KMS-11 (cell line): ENCODE results near the gene DLG2.

Experiments used
- H2AFZ ChIP-seq: fragments of 200-600 bp; sonication (generic); 2 replicates; pipeline ENCODE4 v1.6.1; 2016; ENCODE audit warnings: antibody characterized with exemption, mixed run types, low read depth
- H3K27ac ChIP-seq: fragments of 200-600 bp; sonication (generic); 2 replicates; pipeline ENCODE4 v1.6.1; 2016; ENCODE audit warnings: mild to moderate bottlenecking, mixed run types
- H3K27me3 ChIP-seq: fragments of 200-600 bp; sonication (generic); 2 replicates; pipeline ENCODE4 v1.6.1; 2017; ENCODE audit warnings: mild to moderate bottlenecking, low read depth, mixed run types, moderate library complexity; ENCODE audit not compliant: insufficient read depth
- H3K36me3 ChIP-seq: fragments of 200-600 bp; sonication (generic); 2 replicates; pipeline ENCODE4 v1.6.1; 2017; ENCODE audit warnings: mild to moderate bottlenecking, mixed run types; ENCODE audit not compliant: insufficient read depth
- H3K4me1 ChIP-seq: fragments of 200-600 bp; sonication (generic); 2 replicates; pipeline ENCODE4 v1.6.1; 2016; ENCODE audit warnings: mild to moderate bottlenecking, low read depth, mixed run types; ENCODE audit not compliant: poor library complexity, severe bottlenecking
- H3K4me2 ChIP-seq: fragments of 200-600 bp; sonication (generic); 2 replicates; pipeline ENCODE4 v1.7.0; 2016; ENCODE audit warnings: mild to moderate bottlenecking, mixed run types
- H3K4me3 ChIP-seq: fragments of 200-600 bp; sonication (generic); IDR thresholded peaks from 2 replicates; pipeline ENCODE4 v1.6.1; 2017; ENCODE audit warnings: low read depth, low read length, mixed read lengths; ENCODE audit not compliant: insufficient read depth
- H3K79me2 ChIP-seq: fragments of 200-600 bp; sonication (generic); 2 replicates; pipeline ENCODE4 v1.6.1; 2016; ENCODE audit warnings: low read depth, mixed run types; ENCODE audit not compliant: insufficient read depth
- H3K9ac ChIP-seq: fragments of 200-600 bp; sonication (generic); 2 replicates; pipeline ENCODE4 v1.6.1; 2016; ENCODE audit warnings: mild to moderate bottlenecking, mixed run types
- H4K20me1 ChIP-seq: fragments of 200-600 bp; sonication (generic); 2 replicates; pipeline ENCODE4 v1.6.1; 2016; ENCODE audit warnings: mild to moderate bottlenecking, mixed run types; ENCODE audit not compliant: insufficient read depth
- TF ChIP-seq, protein P1 (sequence below): fragments of 200-600 bp; sonication (generic); conservative IDR thresholded peaks from 2 replicates; pipeline ENCODE4 v1.6.1; 2017; ENCODE audit warnings: low read depth, mild to moderate bottlenecking, antibody characterized with exemption, low read length, moderate library complexity, mixed read lengths

The DLG2 gene

DNA sequence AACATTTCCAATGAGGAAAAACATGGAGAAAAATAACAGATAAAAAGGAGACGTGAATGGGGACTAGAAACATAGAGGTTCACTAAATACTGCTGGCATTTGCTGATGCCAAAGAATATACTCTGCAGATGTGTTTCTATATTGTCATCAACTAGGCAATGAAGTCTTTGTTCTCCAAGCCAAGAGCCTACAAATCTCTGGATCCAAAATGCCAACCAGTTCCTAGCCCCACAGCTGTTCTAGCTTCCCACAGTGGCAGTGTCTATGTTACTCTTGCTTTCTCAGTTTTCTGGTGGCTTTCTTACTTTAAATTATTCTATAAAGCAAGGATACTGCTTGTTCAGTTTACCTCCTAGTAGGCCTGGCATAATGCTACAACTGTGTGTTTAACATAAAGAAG is 1363.1 kb downstream of the DLG2 start:
- H2AFZ ChIP-seq, result no peak overlapping the region
- no peak overlapping the region for H3K27ac ChIP-seq
- no peaks in the 10 kb centered on the region for H3K36me3 ChIP-seq
- TF ChIP-seq, protein P1, sequence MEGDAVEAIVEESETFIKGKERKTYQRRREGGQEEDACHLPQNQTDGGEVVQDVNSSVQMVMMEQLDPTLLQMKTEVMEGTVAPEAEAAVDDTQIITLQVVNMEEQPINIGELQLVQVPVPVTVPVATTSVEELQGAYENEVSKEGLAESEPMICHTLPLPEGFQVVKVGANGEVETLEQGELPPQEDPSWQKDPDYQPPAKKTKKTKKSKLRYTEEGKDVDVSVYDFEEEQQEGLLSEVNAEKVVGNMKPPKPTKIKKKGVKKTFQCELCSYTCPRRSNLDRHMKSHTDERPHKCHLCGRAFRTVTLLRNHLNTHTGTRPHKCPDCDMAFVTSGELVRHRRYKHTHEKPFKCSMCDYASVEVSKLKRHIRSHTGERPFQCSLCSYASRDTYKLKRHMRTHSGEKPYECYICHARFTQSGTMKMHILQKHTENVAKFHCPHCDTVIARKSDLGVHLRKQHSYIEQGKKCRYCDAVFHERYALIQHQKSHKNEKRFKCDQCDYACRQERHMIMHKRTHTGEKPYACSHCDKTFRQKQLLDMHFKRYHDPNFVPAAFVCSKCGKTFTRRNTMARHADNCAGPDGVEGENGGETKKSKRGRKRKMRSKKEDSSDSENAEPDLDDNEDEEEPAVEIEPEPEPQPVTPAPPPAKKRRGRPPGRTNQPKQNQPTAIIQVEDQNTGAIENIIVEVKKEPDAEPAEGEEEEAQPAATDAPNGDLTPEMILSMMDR, result no peak
- no peaks in the 10 kb centered on the region for H4K20me1 ChIP-seq
- H3K4me1 ChIP-seq, result no peaks in the 10 kb centered on the region
- no peak overlapping the region for H3K4me2 ChIP-seq
- no peak overlapping the region for H3K9ac ChIP-seq
- H3K27me3 ChIP-seq, result no peaks in the 10 kb centered on the region
- H3K79me2 ChIP-seq, result no peaks in the 10 kb centered on the region
- no peak overlapping the region for H3K4me3 ChIP-seq

DNA sequence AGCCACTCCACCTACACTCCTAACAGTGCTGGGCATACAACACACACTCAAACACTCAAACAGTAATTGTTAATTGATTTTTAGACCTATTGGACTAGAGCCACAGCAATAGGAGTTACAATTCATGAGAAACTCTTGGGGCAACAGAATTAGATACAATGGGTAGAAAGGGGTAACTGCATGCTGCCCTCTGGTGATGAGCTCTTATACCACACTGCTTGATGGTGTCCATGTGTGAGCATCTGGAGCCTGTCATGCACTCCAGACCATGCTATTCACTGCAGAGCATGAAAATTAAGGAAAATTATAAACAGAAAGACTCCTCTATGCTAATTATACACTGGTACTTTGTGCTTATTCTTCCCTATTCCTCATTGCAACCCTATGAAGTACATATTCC is 1365.4 kb downstream of the DLG2 start:
- no peak overlapping the region for H3K9ac ChIP-seq
- H3K27me3 ChIP-seq, result no peaks in the 10 kb centered on the region
- no peak overlapping the region for H3K4me3 ChIP-seq
- H3K27ac ChIP-seq, result no peak overlapping the region
- TF ChIP-seq, protein P1, result no peak
- H4K20me1 ChIP-seq, result no peaks in the 10 kb centered on the region
- no peak overlapping the region for H2AFZ ChIP-seq
- H3K36me3 ChIP-seq, result no peaks in the 10 kb centered on the region
- H3K79me2 ChIP-seq, result no peaks in the 10 kb centered on the region
- no peaks in the 10 kb centered on the region for H3K4me1 ChIP-seq
- H3K4me2 ChIP-seq, result no peak overlapping the region

DNA sequence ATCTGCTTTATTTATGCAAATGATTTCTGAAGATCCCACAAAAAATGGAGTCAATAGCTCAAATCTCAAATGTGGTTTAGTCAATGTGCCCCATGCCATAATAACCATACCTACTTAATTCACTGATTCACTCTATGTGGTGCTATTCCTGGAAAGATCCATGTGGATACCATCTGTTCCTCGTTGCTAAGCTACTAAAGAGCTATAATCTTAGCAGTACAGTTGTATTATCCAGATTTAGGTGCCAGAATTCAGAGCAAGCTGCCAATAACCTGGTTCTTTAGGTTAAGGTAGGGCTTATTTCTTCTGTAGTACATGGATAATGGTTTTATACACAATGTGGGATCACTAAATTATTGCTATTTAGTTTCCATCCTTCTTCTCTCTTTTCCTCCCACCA is 1366.3 kb downstream of the DLG2 start:
- H3K4me2 ChIP-seq, result no peak overlapping the region
- TF ChIP-seq, protein P1, result no peak
- no peak overlapping the region for H3K9ac ChIP-seq
- no peaks in the 10 kb centered on the region for H4K20me1 ChIP-seq
- H3K4me1 ChIP-seq, result no peaks in the 10 kb centered on the region
- H3K27ac ChIP-seq, result no peak overlapping the region
- H3K4me3 ChIP-seq, result no peak overlapping the region
- H3K79me2 ChIP-seq, result no peaks in the 10 kb centered on the region
- H3K27me3 ChIP-seq, result no peaks in the 10 kb centered on the region
- H2AFZ ChIP-seq, result no peak overlapping the region
- no peaks in the 10 kb centered on the region for H3K36me3 ChIP-seq

DNA sequence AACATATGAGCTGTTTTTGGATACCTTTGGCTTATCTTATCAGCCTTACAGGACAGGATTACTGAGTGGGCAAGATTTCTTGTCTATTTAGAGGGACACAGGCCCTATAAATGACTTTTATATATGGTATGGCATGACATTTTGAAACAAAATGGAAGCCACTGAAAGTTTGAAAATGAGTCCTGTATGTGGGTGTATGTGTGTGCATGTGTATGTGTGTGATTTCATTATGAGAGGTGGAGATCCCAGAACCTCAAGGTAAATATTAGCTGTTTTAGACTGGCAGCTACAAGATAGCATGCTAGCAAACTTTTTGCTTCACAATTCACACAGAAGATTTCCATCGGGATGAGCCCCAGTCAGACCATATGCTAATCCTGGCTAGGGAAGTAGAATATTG is 1370.5 kb downstream of the DLG2 start:
- TF ChIP-seq, protein P1, result no peak
- no peaks in the 10 kb centered on the region for H3K79me2 ChIP-seq
- H3K27me3 ChIP-seq, result no peaks in the 10 kb centered on the region
- H3K36me3 ChIP-seq, result no peaks in the 10 kb centered on the region
- H3K4me2 ChIP-seq, result no peak overlapping the region
- H2AFZ ChIP-seq, result no peak overlapping the region
- no peak overlapping the region for H3K4me3 ChIP-seq
- H3K9ac ChIP-seq, result no peak overlapping the region
- H3K27ac ChIP-seq, result no peak overlapping the region
- H4K20me1 ChIP-seq, result no peaks in the 10 kb centered on the region
- no peaks in the 10 kb centered on the region for H3K4me1 ChIP-seq

DNA sequence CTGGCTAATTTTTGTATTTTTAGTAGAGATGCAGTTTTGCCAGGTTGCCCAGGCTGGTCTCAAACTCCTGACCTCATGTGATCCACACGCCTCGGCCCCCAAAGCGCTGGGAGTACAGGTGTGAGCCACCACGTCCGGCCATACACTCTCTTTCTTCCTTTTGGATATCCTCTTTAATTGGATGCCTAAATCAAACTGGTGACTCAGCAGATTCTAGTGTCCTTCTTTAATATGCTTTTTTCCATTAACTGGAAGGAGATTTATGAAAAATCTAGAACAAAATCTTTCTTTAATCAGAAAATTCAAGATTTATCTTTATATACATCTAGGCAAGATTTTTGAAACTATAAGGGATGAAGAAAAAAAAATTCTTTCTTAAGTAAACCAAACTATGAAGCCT is 1371.7 kb downstream of the DLG2 start:
- no peak overlapping the region for H2AFZ ChIP-seq
- no peaks in the 10 kb centered on the region for H3K27me3 ChIP-seq
- no peak overlapping the region for H3K27ac ChIP-seq
- H3K79me2 ChIP-seq, result no peaks in the 10 kb centered on the region
- no peak overlapping the region for H3K4me2 ChIP-seq
- H3K4me1 ChIP-seq, result no peaks in the 10 kb centered on the region
- no peak overlapping the region for H3K4me3 ChIP-seq
- TF ChIP-seq, protein P1, result no peak
- H3K9ac ChIP-seq, result no peak overlapping the region
- H3K36me3 ChIP-seq, result no peaks in the 10 kb centered on the region
- H4K20me1 ChIP-seq, result no peaks in the 10 kb centered on the region
